Erythroblast (primary cell): ENCODE measurements around the gene NCBP2.

Source experiments
- GATA1 ChIP-seq: IDR thresholded peaks from 2 replicates; pipeline ENCODE4 v1.6.1; 2011; ENCODE audit warnings: low read depth, mild to moderate bottlenecking, control low read depth, low read length, moderate library complexity
- POLR2A ChIP-seq: IDR thresholded peaks from 2 replicates; pipeline ENCODE4 v1.6.1; 2011; ENCODE audit warnings: mild to moderate bottlenecking, low read length

DNA sequence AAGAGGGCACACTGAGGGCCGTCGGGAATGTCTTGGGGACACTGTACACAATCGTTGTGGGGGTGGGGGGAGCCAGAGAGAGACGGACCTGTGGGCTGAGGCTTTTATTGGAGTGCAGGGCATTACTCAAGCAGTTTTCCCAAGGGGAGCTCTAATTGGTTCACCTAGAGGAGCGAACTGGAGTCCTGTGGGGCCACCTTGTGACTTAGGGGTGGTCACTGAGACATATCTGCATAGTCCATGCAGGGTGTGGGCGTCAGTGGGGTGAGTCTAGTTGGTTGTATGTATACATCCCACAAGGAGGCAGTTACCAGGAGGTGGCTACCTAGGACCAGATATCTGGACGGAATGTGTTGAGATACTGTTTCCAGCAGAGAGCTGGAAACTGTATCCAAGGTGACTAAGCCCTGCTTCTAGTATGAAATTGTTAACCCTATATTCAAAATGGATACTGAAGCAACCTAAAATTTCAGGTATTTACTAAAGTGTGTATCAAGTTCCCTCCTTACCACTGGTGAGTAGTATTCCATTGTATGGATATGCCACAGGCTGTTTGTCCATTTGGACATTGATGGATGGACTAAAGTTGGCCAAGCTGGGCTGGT lies 28.9 kb upstream of the NCBP2 start:
- no peak for TF ChIP-seq POLR2A
- no peak for TF ChIP-seq GATA1
